ENCODE measurements around the gene PRKAR1B.

DNA sequence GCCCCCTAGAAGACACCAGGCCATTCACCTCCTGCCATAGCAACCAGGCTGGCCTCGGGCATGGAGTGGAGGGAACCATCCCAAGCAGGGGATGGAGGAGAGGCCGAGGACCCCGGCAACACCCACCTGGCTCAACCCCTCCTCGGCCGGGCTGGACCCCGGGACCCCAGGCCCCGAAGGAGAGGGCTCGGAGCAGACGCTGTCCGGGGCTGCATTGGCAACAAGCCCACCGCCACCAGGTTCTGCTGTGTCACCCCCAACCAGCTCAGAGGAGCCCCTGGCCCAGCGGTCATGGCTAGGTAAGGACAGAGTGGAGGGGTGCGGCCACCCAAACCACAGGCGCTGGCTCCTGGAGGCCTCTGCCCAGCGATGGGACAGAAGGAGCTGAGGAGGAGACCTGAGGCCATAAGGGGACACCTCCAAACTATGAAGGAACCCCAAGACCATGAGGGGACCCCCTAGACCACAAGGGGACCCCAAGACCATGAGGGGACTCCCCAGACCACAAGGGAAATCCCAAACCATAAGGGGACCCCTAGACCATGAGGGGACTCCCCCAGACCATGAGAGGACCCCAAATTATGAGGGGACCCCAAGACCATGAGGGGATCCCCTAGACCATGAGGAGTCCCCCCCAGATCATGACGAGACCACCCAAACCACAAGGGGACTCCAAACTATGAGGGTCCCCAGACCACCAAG lies 132.7 kb downstream of the PRKAR1B start:
- TF ChIP-seq ZNF214 (tag by site-specific recombination; IDR thresholded peaks at IDR 0.05; ENCODE audit: borderline replicate concordance) (no peak), ZNF660 (tag by site-specific recombination; IDR thresholded peaks at IDR 0.05) (no peak), ZNF558 (tag by site-specific recombination; IDR thresholded peaks at IDR 0.05) (no peak), ZNF830 (tag by site-specific recombination; IDR thresholded peaks at IDR 0.05; ENCODE audit: low read depth) (no peak), ZNF626 (tag by site-specific recombination; IDR thresholded peaks at IDR 0.05) (no peak), GLIS2 (tag by site-specific recombination; IDR thresholded peaks at IDR 0.05) (no peak), EGR2 (tag by site-specific recombination; IDR thresholded peaks at IDR 0.05; ENCODE audit: low read depth) (no peak), YY1 (tag by site-specific recombination; IDR thresholded peaks at IDR 0.05) (no peak), ZNF768 (tag by site-specific recombination; IDR thresholded peaks at IDR 0.05) (no peak), ZNF350 (tag by site-specific recombination; IDR thresholded peaks at IDR 0.05) (no peak)
- TF ChIP-seq, protein P1, sequence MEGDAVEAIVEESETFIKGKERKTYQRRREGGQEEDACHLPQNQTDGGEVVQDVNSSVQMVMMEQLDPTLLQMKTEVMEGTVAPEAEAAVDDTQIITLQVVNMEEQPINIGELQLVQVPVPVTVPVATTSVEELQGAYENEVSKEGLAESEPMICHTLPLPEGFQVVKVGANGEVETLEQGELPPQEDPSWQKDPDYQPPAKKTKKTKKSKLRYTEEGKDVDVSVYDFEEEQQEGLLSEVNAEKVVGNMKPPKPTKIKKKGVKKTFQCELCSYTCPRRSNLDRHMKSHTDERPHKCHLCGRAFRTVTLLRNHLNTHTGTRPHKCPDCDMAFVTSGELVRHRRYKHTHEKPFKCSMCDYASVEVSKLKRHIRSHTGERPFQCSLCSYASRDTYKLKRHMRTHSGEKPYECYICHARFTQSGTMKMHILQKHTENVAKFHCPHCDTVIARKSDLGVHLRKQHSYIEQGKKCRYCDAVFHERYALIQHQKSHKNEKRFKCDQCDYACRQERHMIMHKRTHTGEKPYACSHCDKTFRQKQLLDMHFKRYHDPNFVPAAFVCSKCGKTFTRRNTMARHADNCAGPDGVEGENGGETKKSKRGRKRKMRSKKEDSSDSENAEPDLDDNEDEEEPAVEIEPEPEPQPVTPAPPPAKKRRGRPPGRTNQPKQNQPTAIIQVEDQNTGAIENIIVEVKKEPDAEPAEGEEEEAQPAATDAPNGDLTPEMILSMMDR (tag by site-specific recombination; IDR thresholded peaks at IDR 0.05) = no peak
- TF ChIP-seq, protein P2, sequence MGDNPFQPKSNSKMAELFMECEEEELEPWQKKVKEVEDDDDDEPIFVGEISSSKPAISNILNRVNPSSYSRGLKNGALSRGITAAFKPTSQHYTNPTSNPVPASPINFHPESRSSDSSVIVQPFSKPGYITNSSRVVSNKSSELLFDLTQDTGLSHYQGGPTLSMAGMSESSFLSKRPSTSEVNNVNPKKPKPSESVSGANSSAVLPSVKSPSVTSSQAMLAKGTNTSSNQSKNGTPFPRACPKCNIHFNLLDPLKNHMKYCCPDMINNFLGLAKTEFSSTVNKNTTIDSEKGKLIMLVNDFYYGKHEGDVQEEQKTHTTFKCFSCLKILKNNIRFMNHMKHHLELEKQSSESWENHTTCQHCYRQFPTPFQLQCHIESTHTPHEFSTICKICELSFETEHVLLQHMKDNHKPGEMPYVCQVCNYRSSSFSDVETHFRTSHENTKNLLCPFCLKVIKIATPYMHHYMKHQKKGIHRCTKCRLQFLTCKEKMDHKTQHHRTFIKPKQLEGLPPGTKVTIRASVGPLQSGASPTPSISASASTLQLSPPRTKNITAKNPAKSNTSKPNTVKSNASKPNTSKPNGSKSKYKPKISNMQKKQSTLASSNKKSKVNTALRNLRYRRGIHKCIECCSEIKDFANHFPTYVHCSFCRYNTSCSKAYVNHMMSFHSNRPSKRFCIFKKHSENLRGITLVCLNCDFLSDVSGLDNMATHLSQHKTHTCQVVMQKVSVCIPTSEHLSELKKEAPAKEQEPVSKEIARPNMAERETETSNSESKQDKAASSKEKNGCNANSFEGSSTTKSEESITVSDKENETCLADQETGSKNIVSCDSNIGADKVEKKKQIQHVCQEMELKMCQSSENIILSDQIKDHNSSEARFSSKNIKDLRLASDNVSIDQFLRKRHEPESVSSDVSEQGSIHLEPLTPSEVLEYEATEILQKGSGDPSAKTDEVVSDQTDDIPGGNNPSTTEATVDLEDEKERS (tag by site-specific recombination; IDR thresholded peaks at IDR 0.05) = no peak
- TF ChIP-seq, protein P3, sequence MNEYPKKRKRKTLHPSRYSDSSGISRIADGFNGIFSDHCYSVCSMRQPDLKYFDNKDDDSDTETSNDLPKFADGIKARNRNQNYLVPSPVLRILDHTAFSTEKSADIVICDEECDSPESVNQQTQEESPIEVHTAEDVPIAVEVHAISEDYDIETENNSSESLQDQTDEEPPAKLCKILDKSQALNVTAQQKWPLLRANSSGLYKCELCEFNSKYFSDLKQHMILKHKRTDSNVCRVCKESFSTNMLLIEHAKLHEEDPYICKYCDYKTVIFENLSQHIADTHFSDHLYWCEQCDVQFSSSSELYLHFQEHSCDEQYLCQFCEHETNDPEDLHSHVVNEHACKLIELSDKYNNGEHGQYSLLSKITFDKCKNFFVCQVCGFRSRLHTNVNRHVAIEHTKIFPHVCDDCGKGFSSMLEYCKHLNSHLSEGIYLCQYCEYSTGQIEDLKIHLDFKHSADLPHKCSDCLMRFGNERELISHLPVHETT (tag by site-specific recombination; IDR thresholded peaks at IDR 0.05) = no peak
